ENCODE data around the gene CCT5.
"Not testable (repeated sequence)": the region's sequence is repeated elsewhere in the genome, so short reads cannot be mapped to it uniquely, and the experiment has no call there.

Gene CCT5

DNA sequence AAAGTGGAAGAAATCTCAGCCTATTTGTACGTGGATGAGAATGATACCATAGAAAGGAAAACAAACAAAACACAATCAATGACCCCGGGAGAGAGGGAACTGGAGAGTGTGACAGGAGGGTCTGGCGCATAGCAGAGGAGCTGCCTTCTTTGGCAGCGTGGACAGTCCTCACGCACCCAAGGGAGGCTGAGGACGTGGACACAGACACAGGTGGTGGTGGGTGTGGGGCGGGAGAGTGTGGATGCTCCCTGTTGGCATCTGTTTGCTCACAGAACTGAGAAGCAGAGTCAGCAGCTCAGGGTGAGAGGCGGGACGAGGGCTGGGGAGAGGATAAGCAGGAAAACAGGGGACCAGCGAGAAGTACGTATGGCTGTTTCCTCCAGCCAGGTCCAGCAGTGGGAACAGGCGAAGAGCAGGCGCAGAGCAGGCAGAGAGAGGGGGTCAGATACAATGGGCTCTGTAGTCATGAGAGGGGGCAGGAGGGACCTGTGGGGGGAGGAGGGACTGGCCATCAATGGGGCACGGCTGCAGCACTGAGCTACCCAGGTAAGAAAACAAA lies 47.6 kb downstream of the CCT5 start:
- FAIRE-seq (no peak), DNase-seq (ENCODE audit: insufficient read length, low spot score) (no peak)

DNA sequence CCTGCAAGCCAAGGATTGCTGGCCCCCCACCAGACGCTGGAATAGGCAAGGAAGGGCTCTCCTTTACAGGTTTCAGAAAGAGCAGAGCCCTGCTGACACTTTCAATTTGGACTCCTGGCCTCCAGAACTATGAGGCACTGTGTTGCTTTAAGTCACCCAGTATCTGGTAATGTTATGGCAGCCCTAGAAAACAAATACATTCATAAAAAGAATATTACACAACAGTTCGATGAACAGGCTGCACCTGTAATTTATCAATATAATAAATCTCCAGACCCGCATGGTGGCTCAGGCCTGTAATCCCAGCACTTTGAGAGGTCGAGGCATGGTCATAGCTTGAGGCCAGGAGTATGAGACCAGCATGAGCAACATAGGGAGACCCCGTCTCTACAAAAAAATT lies 50.2 kb downstream of the CCT5 start:
- FAIRE-seq (no peak), DNase-seq (ENCODE audit: insufficient read length, low spot score) (no peak)

DNA sequence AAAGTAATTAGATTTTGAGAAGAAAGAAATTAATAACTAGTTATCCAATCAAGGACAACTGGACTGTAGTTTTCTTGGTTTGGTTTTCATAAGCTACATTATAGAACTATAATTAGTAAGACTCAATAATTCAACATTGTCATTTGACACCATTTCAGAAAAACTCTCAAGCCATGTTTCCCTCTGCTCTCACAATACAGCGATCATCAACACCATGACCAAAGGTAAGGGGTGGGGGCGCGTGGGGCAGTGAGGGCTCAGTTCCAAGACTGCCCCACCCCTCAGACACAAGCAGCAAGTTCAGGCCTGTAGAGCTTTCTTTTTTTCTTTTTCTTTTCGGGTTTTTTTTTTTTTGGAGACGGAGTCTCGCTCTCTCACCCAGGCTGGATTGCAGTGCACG lies 51.2 kb downstream of the CCT5 start:
- DNase-seq (ENCODE audit: insufficient read length, low spot score) (no peak), FAIRE-seq (no peak)

DNA sequence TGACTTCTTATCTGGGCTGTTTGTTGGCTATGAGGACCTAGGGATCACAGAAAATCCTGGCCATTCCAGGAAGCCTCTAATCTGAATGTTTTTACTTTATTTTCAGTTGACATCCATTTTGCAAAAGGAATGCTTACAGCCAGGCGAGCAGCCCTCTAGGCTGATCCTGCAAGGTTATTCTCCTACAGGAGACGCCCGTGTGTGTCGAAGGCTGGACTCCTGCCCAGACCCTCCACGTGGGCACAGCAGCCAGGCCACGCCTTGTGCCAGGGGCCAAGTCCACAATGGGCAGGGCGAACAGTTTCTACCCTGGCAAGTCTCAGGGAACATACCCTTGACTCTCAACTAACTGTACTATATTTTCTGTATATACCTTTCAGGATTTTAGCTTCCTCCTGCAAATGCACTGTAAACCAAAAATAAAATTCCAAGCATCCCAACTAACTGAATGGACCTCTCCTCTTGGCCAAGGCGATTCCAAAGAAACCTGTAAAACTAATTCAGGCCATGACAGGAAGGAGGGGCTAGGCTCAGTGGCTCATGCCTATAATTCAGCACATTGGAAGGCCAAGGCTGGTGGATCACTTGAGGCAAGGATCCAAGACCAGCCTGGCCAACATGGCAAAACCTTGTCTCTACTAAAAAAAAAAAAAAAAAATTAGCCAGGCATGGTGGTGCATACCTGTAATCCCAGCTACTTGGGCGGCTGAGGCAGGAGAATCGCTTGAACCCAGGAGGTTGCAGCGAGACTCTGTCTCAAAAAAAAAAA lies 51.9 kb downstream of the CCT5 start:
- FAIRE-seq (no peak), DNase-seq (ENCODE audit: insufficient read length, low spot score) (no peak)

DNA sequence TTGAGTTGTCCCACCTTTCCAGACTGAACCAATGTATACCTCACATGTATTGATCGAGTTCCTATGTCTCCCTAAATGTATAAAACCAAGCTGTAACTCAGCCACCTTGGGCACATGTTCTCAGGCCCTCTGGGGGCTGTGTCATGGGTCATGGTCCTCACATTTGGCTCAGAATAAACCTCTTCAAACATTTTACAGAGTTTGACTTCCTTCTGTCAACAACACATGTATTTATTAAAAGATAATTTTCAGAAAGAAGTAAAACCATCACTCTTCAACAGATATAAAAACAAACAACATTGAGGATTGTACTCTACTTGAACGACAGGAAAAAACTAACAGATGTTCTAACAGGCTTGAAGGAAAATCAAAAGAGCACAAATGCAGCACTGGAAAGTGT lies 53.1 kb downstream of the CCT5 start:
- no peak for FAIRE-seq
- DNase-seq (ENCODE audit: insufficient read length, low spot score), result no peak

DNA sequence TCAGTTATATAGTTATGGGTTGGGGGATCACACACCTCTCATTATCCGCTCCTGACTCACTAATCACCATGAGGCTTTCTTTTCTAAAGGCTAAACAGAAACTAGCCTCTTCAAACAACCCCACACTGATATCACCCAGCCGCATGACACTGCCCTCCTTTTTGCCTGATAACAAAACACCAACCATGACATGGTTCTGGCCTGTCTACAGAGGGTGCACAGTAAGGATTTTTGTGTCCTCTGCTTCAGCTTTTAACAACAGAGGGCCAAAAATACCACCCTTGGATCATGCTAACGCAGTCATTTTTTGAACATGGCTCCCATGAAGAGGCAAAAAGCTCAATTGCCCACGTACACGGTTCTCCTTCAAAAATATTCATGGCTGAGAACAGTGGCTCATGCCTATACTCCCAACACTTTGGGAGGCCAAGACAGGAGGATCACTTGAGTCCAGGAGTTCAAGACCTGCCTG lies 53.7 kb downstream of the CCT5 start:
- FAIRE-seq, result no peak
- no peak for DNase-seq (ENCODE audit: insufficient read length, low spot score)

DNA sequence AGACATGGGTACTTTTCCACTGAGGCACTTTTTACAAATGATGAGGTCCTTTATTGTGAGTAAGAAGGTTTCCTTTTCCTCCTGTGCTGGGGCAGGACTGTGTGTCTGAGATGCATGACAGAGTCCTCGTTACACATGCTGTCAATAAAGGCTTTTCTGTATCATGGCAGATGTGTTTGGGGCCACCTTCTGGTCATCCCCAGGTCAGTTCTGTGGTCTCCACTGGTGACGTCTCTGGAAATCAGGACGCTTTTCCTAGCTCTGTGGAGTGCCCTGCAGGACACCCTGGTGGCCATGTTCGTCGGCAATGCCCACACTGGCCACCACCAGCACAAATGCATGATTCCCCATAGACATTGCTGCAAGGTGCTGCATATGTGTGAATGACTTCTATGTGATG lies 54.9 kb downstream of the CCT5 start:
- no peak for FAIRE-seq

DNA sequence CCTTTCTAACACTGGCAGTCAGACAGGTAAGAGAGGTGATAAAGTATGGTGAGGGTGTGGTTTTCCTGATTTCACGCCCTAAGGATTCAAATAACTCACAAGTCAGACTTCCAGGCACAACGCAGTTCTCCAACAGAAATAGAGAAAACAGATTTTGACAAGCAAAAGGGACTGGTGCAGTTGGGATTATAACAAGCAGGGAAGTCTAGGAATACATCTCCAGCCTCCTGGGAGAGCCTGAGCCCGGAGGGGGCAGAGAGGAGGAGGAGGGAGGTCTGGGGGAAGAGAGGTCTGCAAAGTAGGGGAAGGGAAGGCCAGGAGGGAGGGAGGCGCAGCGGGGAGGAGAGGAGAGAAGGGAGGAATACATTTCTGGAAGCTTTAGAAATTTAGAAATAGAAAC lies 56.0 kb downstream of the CCT5 start:
- DNase-seq (ENCODE audit: insufficient read length, low spot score), result no peak
- FAIRE-seq, result no peak

More for the DNA sequence above, 54.9 kb downstream of the CCT5 start:
- DNase-seq (ENCODE audit: insufficient read length, low spot score), result no peak

DNA sequence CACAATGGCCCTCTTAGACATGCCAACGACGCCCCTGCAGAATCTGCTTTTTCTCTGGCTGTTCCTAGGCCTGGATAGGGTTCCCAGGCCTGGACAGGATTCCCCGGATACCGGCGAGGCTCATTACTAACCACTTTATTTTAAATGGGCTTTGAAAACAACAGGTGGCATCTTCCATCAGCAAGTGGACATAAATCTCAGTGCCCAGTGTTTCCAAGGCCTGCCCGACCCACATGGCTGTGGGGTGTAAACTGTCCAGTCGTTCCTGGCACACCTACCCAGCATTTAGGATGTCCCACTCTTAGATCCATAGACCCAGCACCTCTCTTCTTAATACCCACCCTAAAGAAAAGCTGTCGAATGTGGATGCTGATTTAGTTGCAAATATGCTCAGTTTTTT lies 56.7 kb downstream of the CCT5 start:
- FAIRE-seq (no peak), DNase-seq (ENCODE audit: insufficient read length, low spot score) (no peak)

DNA sequence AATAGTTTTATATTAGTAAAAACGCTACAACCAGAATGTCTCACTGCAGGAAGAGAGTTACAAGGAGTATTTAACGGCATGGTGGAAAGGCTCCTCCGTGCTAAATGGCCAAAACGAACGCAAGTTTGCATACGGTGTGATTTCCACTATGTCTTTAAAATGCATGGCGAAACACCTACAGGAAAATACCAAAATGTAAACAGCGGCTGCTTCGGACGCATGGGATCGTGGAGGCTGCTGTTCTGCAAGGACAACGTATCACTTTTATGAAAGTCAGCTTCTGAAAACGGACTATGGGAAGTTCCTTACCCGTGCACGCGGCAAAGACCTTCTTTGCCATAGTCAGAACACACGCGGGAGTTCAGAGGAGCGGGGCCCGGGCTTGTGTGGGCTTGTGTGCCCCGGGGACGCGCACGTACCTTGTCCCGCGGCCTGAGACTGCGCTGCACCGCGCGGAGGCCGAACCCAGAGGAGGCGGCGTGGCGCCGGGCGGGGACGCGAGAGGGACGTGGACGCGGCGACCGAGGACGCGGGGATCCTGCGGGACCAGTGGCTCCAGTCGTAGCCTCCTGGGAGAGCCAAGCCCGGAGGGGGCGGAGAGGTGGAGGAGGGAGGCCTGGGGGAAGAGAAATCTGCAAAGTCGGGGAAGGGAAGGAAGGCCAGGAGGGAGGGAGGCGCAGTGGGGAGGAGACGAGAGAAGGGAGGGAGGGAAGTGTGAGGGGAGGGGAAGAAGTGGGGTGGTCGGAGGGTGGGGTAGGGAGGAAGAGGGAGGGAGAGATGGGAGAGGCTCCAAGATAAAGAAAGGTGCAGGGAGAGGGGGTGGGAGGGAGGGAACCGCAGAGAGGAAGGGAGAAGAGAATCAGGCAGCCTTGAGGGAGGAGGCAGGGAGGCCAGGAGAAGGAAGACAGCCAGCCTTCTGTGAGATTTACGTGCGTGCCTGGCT lies 57.4 kb downstream of the CCT5 start, which contains the start of gene CMBL:
CMBL (minus strand) TSS at position 697 of the 943 bp plus-strand sequence. CDS start 17,140 bp downstream, outside the sequence.
- DNase-seq (ENCODE audit: insufficient read length, low spot score) (peak; percentile 40), FAIRE-seq (no peak)

DNA sequence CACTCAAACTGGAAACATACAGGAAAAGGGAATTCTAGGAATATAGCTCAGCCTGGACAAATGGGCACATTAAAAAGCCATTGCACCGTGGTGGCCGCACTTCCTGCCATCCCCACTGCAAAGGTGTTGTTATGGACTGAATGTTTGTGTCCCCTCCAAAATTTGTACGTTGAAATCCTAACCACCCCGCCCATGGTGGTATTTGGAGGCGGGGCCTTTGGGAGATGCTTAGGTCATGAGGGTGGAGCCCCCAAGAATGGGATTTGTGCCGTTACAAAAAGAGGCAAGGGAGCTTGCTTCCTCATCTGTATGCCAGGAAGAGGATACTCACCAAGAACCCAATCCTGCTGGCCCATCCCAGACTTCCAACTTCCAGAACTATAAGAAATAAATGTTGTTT lies 58.8 kb downstream of the CCT5 start:
- no peak for DNase-seq (ENCODE audit: insufficient read length, low spot score)
- FAIRE-seq, result no peak

DNA sequence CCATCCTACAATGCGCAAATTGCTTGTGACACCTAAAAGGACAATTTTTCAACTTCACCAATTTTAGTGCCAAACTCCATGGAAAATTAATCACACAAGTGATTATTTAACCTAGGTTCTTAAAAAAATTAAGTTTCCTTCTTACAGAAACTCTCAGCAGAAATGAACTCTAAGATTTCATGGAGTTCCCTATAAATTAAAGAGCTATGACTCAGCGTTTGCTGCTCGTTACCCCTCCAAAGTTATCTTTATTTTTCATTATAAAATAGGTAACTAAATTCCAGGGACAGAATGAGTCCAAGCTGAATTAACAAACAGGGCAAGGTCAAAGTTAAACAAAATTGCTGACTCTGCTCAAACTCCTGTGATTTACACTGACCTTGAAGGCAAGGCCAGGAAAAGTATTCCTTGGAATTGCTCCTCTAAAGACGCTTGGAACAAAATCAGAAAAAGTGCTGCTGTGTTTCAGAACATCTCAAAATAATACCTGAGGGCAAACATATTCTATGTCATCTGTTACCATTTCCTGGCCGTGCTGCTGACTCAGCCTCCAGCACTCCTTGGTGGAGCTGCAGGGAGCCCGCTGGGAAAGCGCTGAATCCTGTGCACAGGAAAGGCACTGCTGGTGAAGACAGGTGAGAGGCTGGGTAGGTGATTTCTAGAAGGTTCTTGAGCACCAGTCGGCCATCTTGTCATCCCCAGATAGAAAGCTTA lies 60.1 kb downstream of the CCT5 start:
- FAIRE-seq (no peak), DNase-seq (ENCODE audit: insufficient read length, low spot score) (no peak)

DNA sequence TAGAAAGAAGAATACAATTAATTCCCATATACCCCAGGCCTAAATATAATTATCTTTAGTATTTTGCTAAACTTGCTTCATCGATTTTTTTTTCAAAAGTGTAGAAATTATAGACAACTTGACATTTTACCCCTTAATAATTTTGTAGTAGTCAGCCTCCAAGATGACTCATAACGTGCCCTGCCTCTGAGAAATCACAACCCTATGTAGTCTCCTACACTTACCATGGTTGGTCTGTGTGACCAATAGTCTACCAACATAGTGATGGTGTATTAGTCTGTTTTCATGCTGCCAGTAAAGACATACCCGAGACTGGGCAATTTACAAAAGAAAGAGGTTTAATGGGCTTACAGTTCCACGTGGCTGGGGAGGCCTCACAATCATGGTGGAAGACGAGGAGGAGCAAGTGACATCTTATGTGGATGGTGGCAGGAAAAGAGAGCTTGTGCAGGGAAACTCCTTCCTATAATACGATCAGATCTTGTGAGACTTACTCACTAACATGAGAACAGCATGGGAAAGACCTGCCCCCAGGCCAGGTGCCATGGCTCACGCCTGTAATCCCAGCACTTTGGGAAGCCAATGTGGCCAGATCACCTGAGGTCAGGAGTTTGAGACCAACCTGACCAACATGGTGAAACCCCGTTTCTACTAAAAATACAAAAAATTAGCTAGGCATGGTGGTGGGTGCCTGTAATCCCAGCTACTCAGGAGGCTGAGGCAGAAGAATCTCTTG lies 60.9 kb downstream of the CCT5 start:
- DNase-seq (ENCODE audit: insufficient read length, low spot score); FAIRE-seq: not testable (repeated sequence)

DNA sequence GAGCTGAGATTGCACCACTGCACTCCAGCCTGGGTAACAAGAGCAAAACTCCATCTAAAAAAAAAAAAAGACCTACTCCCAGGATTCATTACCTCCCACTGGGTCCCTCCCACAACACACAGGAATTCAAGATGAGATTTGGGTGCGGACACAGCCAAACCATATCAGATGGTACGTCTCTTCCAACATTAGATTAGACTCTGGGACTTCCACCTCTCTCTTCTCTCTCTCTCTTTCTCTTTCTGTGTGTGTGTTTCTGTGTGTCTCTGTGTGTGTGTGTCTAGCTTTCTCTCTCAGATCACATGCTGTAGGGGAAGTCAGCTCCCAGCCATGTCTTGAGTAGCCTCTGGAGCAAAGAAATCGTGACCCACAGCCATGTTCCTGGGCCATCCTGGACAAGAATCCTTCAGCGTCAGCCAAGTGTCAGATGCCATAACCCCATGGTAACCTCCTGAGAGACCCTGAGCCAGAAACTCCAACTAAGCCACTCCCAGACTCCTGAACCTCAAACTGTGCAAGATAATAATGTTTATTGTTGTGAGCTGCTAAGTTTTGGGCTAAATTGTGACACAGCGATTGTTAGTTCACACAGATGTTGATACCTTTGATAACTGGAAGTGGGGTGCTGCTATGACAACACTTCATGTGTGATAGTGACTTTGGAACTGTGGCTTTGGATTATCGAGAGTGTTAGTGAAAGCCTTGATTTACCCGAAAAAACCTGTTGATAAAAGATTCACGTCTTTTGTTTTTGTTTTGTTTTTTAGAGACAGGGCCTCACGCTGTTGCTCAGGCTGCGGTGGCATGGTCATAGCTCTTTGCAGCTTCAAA lies 61.7 kb downstream of the CCT5 start:
- DNase-seq (ENCODE audit: insufficient read length, low spot score) (no peak), FAIRE-seq (no peak)

DNA sequence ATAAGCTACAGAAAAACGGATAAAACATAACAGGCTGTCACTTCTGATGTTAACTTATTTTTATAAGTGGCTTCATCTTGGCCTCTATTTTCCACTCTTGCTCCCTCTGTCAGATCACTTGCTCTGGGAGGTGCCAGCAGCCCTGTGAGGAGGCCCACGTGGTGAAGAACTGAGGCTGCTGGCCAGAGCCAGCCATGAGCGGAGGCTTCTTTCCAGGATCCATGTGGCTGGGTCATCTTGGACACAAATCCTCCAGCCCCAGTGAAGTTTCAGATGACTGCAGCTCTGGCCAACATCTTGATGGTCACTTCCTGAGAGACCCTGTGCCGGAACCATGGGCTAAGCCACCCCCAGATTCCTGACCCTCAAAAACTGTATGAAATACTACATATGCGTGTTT lies 65.1 kb downstream of the CCT5 start:
- no peak for DNase-seq (ENCODE audit: insufficient read length, low spot score)
- no peak for FAIRE-seq
